NCI-H446 treated with DMSO at 0.1 percent for 48 hours (cell line): ENCODE data around the gene LRTM1.

Experiments
- DNase-seq: peaks from one replicate; lab custom pipeline; 2025; lab: John Stamatoyannopoulos, UW

LRTM1 gene

DNA sequence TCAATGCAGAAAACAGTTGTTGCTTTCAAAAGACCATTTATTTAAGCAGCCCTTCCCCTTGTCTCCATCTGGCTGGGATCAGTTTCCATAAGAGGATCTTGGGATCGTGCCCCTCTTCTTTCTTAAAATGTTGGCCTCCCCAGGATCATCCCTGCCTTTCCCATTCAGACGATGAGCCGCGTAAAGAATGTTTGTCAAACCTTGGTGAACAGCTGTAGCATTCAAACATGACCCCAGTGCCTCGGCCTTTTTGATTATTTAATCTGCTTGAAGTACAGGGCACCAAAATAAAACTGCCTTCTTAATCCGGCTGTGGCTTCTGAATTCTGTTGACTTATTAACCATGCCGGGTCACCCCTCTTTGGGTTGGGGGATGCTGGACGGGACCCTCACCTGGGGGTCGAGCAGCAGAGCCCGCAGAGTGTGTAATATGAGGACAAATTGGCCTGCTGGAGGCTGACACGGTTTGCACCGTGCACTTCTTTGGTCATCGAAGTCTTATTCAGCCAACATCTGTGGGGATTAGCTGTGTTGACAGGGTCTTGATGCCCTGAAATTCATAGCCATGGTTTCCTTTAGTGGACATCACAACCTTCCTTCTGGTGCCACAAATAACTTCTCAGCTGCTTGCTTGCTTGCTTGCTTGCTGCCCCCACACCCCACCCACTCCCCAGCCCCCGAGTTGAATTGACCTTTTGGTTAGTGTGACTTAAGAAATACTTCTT lies at the start of gene LRTM1:
LRTM1 (minus strand) TSS at position 14 of the 725 bp plus-strand sequence. CDS start 148 bp downstream, outside the sequence.
- no peak for DNase-seq

DNA sequence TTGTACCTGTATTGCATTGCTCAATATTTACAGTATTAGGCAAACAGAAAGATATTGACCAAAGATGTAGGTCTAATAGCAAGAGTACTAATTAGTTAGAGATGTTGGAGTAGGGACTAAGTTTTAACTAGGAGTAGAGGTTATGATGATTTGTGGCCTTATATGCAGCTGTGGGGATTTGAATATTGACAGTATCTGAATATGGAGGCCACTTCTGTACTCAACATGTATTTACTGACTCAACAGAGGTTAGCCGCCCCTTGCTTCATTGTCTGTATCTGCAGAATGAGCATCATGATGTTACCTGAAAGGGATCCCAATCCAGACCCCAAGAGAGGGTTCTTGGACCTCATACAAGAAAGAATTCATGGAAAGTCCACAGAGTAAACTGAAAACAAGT lies 49.6 kb upstream of the LRTM1 start:
- no peak for DNase-seq

DNA sequence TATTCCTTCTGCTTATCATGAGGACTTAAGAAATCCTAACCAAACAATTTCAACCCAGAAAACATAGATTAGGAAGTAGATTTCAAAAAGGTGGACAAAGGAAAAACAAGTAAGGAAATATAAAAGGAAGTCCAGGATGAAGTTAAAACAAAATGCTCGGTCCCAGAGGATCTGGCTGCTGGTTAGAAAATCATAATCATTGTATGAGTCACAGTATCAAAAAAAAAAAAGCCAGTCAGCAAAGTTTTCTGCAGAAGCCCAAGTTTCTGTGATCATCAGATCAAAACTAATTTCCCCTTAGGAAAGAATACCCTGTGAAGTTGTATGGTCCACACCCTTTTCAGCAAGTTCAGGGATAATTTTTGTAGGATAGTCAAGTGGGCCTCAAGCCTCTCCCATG lies 43.0 kb upstream of the LRTM1 start:
- DNase-seq = no peak

DNA sequence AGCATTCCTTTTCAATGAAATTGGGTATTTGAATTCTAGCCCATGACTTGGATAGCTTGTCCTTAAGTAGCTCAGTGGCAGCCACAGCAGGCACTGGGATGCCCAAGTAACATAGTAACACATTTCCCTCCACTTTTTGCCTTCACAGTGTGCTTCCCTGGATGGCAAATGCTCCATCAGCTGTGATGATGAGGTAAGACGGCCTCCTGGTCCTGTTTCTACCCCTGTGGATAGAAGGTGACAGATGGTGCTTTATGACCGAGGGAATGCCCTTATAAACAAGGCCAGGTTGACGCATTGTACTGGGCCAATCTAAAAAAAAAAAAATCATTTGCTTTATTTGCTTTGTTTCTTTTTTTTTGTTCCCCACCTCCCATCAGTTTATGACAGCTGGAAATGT lies 41.8 kb upstream of the LRTM1 start:
- no peak for DNase-seq

DNA sequence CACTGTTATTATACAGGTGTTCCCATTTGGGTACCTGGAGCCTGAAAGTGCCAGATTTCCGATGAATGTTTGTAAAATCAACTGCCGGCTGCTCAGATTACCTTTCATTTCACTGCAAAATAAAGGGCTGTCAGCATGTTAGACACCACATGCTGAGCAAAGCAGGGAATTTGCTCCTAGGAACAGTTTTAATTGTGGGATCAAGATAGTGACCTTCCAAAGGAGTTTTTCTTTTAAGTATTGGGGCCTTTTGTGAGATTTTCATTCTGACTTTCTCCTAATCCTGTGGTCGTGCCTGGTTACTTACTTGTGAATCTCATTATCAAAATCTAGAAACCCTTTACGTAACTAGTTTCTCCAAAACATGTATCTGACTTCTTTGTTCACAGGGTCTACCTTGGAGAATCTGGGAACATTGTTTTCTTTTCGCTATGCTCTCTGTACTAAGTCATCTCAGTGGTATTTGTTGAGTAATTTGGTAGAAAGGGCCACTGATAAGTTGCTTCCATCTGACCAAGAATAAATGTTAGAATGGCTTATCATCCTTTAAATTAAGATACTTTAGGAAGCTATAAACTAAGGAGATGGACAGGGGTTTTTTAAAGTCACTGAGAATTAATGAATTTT lies 40.8 kb upstream of the LRTM1 start:
- no peak for DNase-seq

DNA sequence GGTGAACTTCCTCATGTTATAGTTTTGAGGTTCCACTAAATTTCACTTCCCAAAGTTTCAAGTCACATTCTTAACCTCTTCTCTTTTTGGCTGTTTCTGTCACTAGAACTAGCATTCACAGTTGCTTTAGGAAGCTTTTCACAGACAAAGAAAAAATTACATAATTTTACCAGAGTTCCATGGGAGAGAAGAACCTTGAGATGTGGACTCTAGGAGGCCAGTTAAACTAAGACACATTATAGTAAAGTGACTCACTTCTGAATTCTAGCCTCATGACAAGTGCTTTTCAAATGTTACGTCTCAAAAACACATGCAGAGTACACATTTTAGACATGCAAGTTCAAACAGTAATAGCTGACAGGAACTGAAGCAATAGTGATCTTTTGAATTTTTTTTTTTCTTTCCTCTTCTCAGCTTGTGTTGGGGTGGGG lies 39.9 kb upstream of the LRTM1 start:
- DNase-seq = no peak

DNA sequence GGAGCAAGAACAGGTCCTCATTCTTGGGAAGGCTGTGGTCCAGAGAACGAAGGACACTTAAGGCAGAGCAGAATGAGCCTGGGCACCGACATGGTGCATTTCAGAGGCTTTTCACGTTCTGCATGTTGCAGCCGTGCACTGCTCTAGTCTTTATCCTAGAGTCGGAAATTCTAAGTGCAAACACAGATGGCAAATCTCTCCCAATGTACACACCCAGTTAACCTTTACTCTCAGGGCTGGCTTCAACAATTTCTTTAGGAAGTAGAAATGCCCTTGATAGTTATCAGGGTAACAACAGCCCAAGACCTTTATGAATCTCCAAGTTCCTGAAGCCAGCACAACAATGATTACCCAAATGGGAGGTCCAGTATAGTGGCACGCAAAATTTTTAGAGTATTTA lies 39.1 kb upstream of the LRTM1 start:
- no peak for DNase-seq

DNA sequence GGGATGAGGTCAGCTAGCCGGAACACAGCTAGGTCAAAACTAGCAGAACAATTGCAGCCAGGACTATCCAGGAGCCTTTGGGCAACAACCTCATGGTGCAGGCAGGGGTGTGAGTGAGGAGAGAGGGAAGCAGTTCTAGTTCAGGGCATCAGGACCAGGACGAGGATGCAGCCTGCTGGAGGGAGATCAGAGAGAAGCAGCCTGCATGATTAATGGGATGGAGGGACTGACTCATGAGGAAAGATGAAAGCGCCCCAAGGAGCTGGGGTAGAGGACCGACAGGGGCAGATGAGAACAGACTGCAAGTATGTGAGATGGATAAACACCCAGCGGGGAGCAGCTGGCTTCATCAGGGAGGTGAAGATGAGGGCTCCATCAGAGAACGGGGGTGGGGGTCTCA lies 37.9 kb upstream of the LRTM1 start:
- no peak for DNase-seq

DNA sequence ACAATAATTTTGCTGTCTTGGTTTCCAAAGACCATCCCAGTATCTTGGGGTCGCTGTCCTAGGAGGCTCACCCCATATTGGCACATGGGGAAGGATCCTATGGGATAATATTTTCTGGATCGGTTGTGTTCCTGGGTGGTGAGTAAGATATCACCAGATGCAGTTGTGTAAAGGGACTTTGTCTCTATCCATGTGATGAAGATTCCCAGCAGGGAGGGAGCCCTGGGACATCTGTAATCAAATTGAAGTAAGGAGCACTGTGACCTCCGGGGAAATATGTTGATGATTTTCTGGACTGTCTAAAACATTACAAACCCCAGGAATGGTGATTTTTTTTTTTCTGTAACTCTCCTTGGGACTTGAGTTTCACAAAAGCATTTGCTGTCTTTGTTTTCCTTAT lies 36.2 kb upstream of the LRTM1 start:
- no peak for DNase-seq

DNA sequence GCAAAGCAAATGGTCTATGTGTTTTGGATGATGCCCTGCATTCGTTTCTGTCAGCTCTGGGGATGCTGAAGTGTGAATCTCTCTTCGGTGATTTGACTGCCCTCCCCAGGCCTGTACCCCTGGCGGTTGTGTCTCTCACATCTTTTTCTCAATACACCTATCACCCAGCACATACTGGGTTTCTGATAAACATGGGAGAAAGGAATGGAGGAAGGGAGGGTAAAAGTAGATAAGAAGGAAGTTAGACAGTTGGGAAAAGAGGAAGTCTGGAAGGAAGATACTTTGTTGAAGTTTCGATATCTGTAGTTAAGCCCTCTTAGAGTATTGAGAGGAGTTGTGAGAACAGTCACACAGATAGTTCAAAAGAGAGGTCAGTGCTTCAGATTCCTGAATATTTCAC lies 35.8 kb upstream of the LRTM1 start:
- no peak for DNase-seq

DNA sequence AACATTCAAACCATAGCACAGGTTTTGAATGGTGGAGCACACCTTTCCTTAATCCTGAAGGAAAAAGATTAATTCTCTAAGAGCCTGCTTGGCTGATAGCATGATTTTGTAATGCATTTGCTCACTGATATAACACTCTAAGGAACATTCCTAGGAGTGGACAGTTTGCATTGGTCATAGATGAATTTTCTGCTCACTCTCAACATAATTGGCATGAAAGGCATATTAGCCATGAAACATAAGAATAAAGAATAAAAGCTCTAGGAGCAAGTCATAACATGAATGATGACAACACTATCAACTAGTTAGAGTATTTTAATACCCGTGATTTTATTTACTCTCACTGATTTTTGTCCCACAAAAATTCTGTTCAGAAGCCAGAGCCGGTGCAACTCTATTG lies 34.3 kb upstream of the LRTM1 start:
- no peak for DNase-seq

DNA sequence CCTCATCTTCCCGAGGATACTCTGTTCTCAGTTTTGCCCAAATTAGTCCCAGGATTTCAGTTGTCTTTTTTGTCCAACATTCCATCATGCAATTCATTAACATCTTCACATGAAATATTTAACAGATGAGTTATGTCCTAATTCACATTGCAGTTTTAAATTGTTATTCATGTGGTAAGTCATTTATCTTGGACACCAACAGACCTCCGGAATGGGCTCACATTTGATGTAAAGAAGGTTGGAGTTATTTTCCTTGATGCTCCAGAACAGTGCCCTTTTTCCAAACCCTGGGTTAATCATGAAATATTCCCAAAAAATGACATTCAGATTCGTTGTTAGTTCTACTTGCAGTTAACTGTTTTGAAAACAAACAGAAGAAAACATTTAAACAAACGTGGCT lies 32.8 kb upstream of the LRTM1 start:
- no peak for DNase-seq

DNA sequence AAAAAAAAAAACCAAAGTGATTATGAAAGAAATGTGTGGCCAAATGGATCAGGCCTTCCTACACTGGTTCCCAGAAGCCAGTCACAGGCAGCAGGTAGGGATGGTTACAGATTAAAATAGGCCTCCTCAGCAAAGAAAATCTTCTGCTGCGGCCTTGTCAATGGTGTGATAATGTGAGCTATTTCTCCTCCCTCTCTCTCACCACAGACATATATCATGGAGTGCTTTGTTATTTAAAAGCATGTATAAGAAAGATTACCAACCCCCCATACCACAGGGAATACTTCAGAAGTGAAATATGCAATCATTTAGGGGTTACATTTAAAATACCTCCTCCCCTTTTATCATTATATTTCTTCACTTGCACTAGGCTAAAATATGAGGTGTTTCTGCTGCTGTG lies 32.2 kb upstream of the LRTM1 start:
- DNase-seq = no peak

DNA sequence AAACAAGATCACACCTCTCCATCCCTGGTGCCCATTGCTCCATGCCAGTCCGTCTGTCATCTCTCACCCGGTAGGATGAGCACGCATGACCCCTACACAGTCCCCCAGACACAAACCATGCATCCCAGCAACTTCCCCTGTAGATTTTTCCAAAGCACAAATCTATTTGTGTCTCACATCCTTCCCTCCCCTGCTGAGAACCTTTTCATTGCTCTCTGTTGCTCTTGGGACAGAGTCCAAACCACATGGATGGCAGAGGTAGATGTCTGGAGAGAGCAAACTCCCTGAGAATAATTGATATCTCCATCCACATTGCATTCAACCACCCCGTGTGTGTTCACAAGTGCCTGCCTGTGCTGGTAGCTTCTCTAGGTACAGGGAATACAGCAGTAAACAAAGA lies 29.9 kb upstream of the LRTM1 start:
- DNase-seq = no peak

DNA sequence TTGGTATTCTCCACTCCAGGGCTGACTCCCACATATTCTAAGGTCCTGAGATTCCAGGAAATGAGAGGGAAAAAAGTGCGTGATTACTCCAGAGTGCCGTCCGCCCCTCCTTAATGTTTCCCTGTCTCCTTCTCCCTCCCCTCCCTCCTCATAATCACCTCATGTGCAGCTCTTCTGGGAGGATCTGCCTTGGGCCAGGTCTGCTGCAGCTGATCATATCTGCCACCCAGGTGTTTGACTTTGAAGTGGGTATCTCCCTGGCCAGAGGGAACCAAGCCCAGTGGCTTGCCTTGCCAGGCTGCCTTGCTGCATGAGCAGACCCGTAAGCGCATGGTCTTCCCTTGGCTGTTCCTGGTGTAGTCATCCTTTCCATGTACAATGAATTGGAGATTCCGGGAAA lies 28.1 kb upstream of the LRTM1 start:
- no peak for DNase-seq

DNA sequence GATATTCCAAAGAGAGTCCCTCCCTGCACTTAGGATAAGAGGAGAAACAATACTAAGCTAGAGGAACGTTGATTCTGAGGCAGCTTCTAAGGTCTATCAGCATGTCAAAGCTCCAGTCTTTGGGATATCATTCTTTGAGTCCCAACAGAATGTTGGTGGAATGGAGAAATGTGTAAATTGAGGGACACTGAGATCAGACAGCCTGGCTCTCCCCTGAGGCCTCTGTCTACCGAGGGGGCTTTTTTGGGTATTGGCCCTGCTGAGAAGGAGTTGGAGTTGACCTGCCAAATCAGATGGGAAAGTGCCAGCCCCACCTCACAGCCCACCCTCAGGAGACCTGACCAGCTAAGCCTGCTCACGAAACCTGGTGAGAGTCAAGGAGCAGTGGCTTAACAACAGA lies 27.6 kb upstream of the LRTM1 start:
- no peak for DNase-seq

DNA sequence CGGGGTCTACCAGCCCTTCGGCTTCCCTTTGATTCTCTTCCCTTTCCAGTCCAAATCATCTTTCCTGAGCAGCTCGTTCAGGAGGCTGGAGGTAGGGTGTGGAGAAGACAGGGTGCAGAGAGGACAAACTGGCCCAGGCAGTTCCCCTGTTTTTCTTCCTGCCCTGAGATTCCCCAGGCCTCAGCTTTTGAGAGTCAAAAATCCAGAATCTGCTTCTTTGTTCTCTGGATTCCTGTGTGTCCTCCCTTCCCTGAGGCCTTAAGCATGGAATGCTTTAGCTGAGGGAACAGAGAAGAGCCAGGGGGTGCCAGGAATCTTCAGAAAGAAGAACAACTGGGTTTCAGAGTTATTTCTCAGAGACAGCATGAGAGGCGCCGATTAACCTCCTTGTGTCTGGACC lies 26.7 kb upstream of the LRTM1 start:
- DNase-seq = no peak

DNA sequence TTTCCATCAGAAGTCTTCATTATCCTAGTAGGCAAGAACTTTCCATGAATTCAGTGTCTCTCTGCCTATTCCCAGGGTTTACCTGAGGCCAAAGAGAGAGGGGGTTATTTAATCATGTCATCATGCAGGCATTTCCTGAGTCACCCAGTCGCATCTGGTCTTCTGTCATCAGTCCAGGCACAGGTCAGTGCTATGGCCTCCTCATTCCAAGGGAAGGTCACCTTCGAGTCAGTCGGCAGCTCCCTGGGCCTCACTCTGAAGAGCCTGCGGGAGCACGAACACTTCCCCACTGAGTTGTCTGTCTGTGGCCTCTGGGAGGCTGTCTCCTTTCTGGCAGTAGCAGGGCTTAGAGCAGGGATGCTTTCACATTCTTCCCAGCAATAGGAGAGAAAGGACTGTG lies 26.2 kb upstream of the LRTM1 start:
- DNase-seq = no peak

DNA sequence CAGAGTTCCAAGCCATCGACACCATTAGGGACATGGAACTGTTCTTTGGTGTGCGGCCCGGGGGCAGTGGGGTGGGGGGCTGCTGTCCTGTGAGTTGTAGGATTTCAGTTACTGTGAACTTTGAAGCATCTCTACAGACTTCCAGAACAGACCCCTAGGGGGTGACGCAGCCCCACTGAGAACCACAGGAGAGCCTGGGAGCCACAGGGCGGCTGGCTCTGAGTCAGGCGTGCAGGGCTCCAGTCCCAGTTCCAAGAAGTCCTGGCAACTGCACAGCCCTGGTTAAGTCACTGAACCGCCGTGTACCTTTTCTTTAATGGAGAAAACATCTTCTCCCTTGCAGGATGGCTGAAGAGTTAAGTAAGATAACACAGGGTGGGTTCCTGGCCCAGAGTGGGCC lies 23.5 kb upstream of the LRTM1 start:
- peak; percentile 8 for DNase-seq

DNA sequence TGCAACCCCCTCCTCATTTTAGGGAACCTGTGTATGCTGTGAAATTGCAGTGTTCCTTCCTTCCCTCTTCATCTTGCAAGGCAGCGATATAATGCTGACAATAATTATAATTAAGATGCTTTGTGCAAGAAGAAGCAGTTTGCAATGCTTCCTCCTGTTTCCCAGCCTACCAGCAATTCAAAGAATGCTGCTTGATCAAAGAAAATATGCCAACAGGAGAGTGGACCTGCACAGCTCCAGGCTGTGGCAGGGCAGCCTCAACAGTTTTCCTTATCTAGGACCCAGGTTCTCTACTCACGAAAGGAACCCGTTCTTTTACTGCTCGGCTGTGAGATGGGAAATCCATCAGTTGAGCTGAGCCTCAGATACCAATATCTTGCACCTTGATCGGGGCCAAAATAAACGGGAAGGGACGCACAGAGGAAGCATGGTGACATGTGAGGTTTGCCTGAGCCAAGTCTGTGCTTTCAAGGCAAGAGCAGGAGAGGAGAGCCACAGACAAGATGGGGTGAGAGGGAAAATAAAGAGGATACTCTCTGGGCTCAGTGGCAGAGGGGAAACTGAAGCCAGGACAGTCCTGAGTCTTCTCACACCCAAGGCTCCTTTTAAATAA lies 22.6 kb upstream of the LRTM1 start:
- DNase-seq = no peak

DNA sequence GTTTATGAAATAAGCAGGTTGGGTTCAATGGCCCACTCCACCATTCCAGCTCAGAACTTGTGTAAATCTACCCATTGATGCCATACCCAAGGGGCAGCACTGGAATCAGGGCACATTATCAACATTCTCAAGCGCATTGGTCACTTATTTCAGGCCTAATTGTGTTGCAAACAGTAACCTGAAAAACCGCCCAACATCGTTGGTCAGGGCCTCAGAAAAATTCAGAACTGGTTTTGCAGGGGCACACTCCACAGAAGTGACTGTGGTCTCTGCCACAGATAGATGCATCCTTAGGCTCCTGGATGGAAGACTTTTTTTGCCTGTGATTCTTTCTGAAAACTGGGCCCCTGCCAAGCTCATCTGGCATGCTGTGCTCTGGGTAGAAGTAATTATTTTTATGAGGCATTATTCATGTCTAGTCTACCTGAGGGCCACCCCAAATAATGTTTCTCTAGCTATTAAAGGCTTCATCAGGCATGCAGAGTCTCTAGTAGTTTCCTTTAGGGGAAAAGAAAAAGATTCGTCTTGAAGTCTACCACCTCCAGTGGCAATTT lies 21.7 kb upstream of the LRTM1 start:
- no peak for DNase-seq

DNA sequence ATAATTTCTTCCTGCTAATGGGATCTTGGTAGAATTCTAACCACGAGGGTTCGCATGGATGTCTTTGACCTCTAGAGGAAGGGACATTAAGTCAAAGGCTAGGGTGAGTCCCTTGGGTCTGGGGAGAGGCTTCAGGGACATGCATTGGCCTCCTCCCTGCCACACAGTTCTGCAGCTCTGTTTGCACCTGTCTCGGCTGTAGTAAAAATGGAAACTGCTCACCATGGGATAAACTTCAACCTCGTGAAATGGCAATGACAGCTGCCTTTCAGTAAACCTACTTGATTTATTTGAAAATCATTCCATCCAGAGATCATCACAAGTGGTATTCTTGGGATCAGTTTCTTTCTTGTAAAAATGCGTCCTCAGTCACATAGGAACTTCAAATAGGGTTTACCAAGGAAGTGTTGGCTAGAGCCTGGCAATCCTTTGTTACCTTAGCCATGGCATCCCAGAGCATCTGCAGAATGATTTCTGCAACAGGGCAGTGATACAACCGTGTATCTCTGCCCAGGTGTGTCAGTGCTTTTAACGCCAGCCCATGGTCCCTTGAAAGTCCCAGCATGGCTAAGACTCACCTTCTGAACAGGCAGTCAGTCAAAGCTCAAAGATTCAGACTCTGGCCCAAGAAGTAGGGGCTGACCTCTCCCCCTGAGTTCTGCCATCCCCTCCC lies 14.0 kb upstream of the LRTM1 start:
- DNase-seq = no peak

DNA sequence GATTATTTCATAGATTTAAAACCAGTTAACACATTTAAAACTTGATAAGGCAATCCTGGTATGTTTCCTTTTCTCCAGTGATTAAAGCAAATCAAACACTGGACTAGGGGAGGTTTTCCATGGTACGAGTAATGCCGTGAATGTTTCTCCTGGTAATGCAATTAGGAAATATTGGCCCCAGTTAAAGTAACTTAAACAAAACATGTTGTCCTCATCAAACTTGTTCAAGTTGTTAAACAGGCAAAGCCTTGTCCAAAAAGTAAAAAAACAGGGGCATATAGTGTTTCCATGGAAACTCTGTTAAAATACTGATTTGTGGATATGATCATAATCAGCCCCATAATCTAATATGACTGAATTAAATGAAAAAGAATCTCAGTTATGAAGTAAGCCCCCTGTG lies 13.1 kb upstream of the LRTM1 start:
- no peak for DNase-seq
